HUES64 (cell line): ENCODE results near the gene RENBP.

ENCODE experiments used
- H3K27ac ChIP-seq: 2 replicates; pipeline ENCODE4 v1.7.0; 2013; ENCODE audit warnings: low read depth, low read length, inconsistent platforms
- H3K27me3 ChIP-seq: 2 replicates; pipeline ENCODE4 v1.6.1; 2013; ENCODE audit warnings: mild to moderate bottlenecking, low read length; ENCODE audit not compliant: insufficient read depth
- H3K36me3 ChIP-seq: 2 replicates; pipeline ENCODE4 v1.6.1; 2013; ENCODE audit warnings: mild to moderate bottlenecking, low read length; ENCODE audit not compliant: insufficient read depth
- H3K4me1 ChIP-seq: 2 replicates; pipeline ENCODE4 v1.6.1; 2013; ENCODE audit warnings: mild to moderate bottlenecking, low read length, moderate library complexity; ENCODE audit not compliant: insufficient read depth
- H3K4me3 ChIP-seq: 2 replicates; pipeline ENCODE4 v1.5.1; 2013; ENCODE audit warnings: mild to moderate bottlenecking, low read length, moderate library complexity
- H3K9ac ChIP-seq: 2 replicates; pipeline ENCODE4 v1.6.1; 2013; ENCODE audit warnings: mild to moderate bottlenecking, low read depth, low read length
- H3K9me3 ChIP-seq: 2 replicates; pipeline ENCODE4 v1.6.1; 2013; ENCODE audit warnings: low read depth, low read length; ENCODE audit not compliant: insufficient read depth
- WGBS: fragments of 150-250, 120-280 bp; methylation state at CpG from one replicate; pipeline ENCODE4 v1.1.7; 2013; ENCODE audit warnings: missing lambda C conversion rate; 5-methylcytosine and 5-hydroxymethylcytosine counted together

RENBP gene

GRCh38 chrX:153961292-153961691 is 16.8 kb upstream of the RENBP start:
- H3K36me3 ChIP-seq: peaks cover 84% of the 10 kb centered on the region
- H3K9ac ChIP-seq: no peak overlapping the region
- no peak overlapping the region for H3K4me3 ChIP-seq
- H3K4me1 ChIP-seq: no peaks in the 10 kb centered on the region
- WGBS: 95% methylated on average over 11 of the region's 11 CpGs
- no peak overlapping the region for H3K27ac ChIP-seq
- no peaks in the 10 kb centered on the region for H3K27me3 ChIP-seq
- no peaks in the 10 kb centered on the region for H3K9me3 ChIP-seq

- Histone ChIP-seq H3K27ac (no peak overlapping the region), H3K4me1 (no peaks in the 10 kb centered on the region), H3K9me3 (no peaks in the 10 kb centered on the region), H3K9ac (no peak overlapping the region), H3K36me3 (peaks cover 89% of the 10 kb centered on the region), H3K27me3 (no peaks in the 10 kb centered on the region), H3K4me3 (no peak overlapping the region)
- 95% methylated on average over 22 of the region's 22 CpGs for WGBS
These were observed 16.3 kb upstream of the RENBP start for GRCh38 chrX:153960786-153961185.

- Histone ChIP-seq H3K4me3 (no peak overlapping the region), H3K4me1 (no peaks in the 10 kb centered on the region), H3K27me3 (no peaks in the 10 kb centered on the region), H3K9ac (no peak overlapping the region), H3K9me3 (no peaks in the 10 kb centered on the region), H3K27ac (no peak overlapping the region), H3K36me3 (peaks cover 96% of the 10 kb centered on the region)
- WGBS: 94% methylated on average over 15 of the region's 16 CpGs
These were observed 15.6 kb upstream of the RENBP start for GRCh38 chrX:153960077-153960476.

GRCh38 chrX:153959649-153960048 is 15.2 kb upstream of the RENBP start:
- no peak overlapping the region for H3K9ac ChIP-seq
- H3K4me3 ChIP-seq: no peak overlapping the region
- no peaks in the 10 kb centered on the region for H3K4me1 ChIP-seq
- peaks cover 100% of the 10 kb centered on the region for H3K36me3 ChIP-seq
- H3K9me3 ChIP-seq: no peaks in the 10 kb centered on the region
- no peaks in the 10 kb centered on the region for H3K27me3 ChIP-seq
- WGBS: 97% methylated on average over 15 of the region's 15 CpGs
- H3K27ac ChIP-seq: no peak overlapping the region

- 96% methylated on average over 14 of the region's 14 CpGs for WGBS
- H3K4me3 ChIP-seq: no peak overlapping the region
- no peak overlapping the region for H3K27ac ChIP-seq
- H3K27me3 ChIP-seq: no peaks in the 10 kb centered on the region
- no peaks in the 10 kb centered on the region for H3K9me3 ChIP-seq
- no peaks in the 10 kb centered on the region for H3K4me1 ChIP-seq
- peaks cover 99% of the 10 kb centered on the region for H3K36me3 ChIP-seq
- H3K9ac ChIP-seq: no peak overlapping the region
These were observed 14.2 kb upstream of the RENBP start for GRCh38 chrX:153958605-153959004.

- H3K36me3 ChIP-seq: peaks cover 98% of the 10 kb centered on the region
- WGBS: 97% methylated on average over 17 of the region's 17 CpGs
These were observed 12.8 kb upstream of the RENBP start for GRCh38 chrX:153957224-153957623.

GRCh38 chrX:153956044-153956907 is 11.8 kb upstream of the RENBP start:
- Histone ChIP-seq H3K36me3 (peaks cover 98% of the 10 kb centered on the region), H3K9me3 (no peaks in the 10 kb centered on the region), H3K4me1 (no peaks in the 10 kb centered on the region), H3K27ac (no peak overlapping the region), H3K9ac (no peak overlapping the region), H3K4me3 (no peak overlapping the region), H3K27me3 (no peaks in the 10 kb centered on the region)
- WGBS: 94% methylated on average over 35 of the region's 35 CpGs

More at GRCh38 chrX:153957224-153957623, 12.8 kb upstream of the RENBP start:
- no peak overlapping the region for H3K4me3 ChIP-seq
- H3K4me1 ChIP-seq: no peaks in the 10 kb centered on the region
- no peaks in the 10 kb centered on the region for H3K27me3 ChIP-seq
- H3K9me3 ChIP-seq: no peaks in the 10 kb centered on the region
- H3K9ac ChIP-seq: no peak overlapping the region
- no peak overlapping the region for H3K27ac ChIP-seq

- WGBS: 94% methylated on average over 12 of the region's 12 CpGs
- peaks cover 98% of the 10 kb centered on the region for H3K36me3 ChIP-seq
- no peaks in the 10 kb centered on the region for H3K9me3 ChIP-seq
These were observed 10.8 kb upstream of the RENBP start for GRCh38 chrX:153955228-153955732.

GRCh38 chrX:153954558-153955227 is 10.2 kb upstream of the RENBP start:
- peaks cover 98% of the 10 kb centered on the region for H3K36me3 ChIP-seq
- no peaks in the 10 kb centered on the region for H3K27me3 ChIP-seq
- H3K9ac ChIP-seq: no peak overlapping the region
- H3K27ac ChIP-seq: no peak overlapping the region
- H3K9me3 ChIP-seq: no peaks in the 10 kb centered on the region
- H3K4me3 ChIP-seq: no peak overlapping the region
- no peaks in the 10 kb centered on the region for H3K4me1 ChIP-seq
- WGBS: 95% methylated on average over 44 of the region's 44 CpGs

More at GRCh38 chrX:153955228-153955732, 10.8 kb upstream of the RENBP start:
- no peak overlapping the region for H3K27ac ChIP-seq
- no peak overlapping the region for H3K9ac ChIP-seq
- H3K27me3 ChIP-seq: no peaks in the 10 kb centered on the region
- no peak overlapping the region for H3K4me3 ChIP-seq
- H3K4me1 ChIP-seq: no peaks in the 10 kb centered on the region

GRCh38 chrX:153953892-153954557 is 9.6 kb upstream of the RENBP start:
- no peaks in the 10 kb centered on the region for H3K9me3 ChIP-seq
- peaks cover 96% of the 10 kb centered on the region for H3K36me3 ChIP-seq
- H3K27ac ChIP-seq: no peak overlapping the region; the same call in 1 of the 2 replicates
- no peaks in the 10 kb centered on the region for H3K27me3 ChIP-seq
- WGBS: 92% methylated on average over 33 of the region's 33 CpGs
- H3K4me3 ChIP-seq: no peak overlapping the region
- no peaks in the 10 kb centered on the region for H3K4me1 ChIP-seq
- H3K9ac ChIP-seq: no peak overlapping the region

- Histone ChIP-seq H3K9ac (no peak overlapping the region), H3K9me3 (no peaks in the 10 kb centered on the region), H3K27ac (peak overlapping the region; percentile 79), H3K4me3 (no peak overlapping the region), H3K36me3 (peaks cover 90% of the 10 kb centered on the region), H3K27me3 (no peaks in the 10 kb centered on the region), H3K4me1 (no peaks in the 10 kb centered on the region)
- 39% methylated on average over 32 of the region's 33 CpGs for WGBS
These were observed 8.9 kb upstream of the RENBP start for GRCh38 chrX:153953342-153953830.
